ENCODE measurements around the gene AS3MT.

DNA sequence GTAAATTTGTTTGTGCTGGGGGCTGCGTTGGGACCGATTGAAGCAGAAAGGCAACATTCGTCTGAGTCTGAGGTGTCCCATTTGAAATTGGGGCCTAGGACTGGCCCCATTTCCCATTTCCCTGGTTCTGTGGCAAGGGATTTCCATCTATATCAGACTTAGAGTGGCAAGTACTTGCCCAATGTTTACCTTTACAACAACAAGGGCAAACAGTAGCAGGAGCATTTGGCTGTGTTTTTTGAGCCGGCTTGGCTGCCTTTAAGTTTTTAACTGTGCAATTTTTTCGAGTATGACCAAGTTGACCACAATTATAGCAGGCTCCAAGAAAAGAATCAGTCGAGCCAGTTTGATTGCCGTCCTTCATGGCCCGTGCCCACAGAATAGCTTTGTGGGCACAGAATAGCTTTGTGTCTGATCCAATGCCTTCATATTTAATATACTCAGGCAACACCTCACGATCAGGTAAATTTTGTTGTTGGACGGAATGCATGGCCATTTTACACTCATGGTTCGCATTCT is 27.4 kb upstream of the AS3MT start:
- TF ChIP-seq, protein P1, sequence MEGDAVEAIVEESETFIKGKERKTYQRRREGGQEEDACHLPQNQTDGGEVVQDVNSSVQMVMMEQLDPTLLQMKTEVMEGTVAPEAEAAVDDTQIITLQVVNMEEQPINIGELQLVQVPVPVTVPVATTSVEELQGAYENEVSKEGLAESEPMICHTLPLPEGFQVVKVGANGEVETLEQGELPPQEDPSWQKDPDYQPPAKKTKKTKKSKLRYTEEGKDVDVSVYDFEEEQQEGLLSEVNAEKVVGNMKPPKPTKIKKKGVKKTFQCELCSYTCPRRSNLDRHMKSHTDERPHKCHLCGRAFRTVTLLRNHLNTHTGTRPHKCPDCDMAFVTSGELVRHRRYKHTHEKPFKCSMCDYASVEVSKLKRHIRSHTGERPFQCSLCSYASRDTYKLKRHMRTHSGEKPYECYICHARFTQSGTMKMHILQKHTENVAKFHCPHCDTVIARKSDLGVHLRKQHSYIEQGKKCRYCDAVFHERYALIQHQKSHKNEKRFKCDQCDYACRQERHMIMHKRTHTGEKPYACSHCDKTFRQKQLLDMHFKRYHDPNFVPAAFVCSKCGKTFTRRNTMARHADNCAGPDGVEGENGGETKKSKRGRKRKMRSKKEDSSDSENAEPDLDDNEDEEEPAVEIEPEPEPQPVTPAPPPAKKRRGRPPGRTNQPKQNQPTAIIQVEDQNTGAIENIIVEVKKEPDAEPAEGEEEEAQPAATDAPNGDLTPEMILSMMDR (IDR thresholded peaks at IDR 0.05), result no peak
- TF ChIP-seq POLR2A (IDR thresholded peaks at IDR 0.05), result no peak

All from heart left ventricle (tissue), 13 donors.